Lung (tissue), 12 donors: Measurements from ENCODE around the gene PNMA8C. TPM values are rescaled to one million over a fixed set of nuclear protein-coding genes. Genes with fewer than 3 reads are reported as not detected.

Experiments used
- ATAC-seq: fragments of 200-7000 bp; cut with Tn5 transposase; one replicate; pipeline ENCODE4 v1.9.1; 2020; ENCODE audit warnings: moderate number of reproducible peaks; ENCODE audit not compliant: insufficient read depth, low FRiP score
- DNase-seq, 3 donors: peaks; one replicate each; pipeline ENCODE4 v3.0.0-alpha.2; 2013 to 2017
- H3K27ac ChIP-seq, 2 donors: one replicate each; pipeline ENCODE4 v1.5.1; 2013; ENCODE audit warnings: mild to moderate bottlenecking in 2 of 2, moderate library complexity in 2 of 2, control low read depth in 1 of 2, inconsistent platforms in 1 of 2, low read depth in 1 of 2, low read length in 1 of 2
- H3K27me3 ChIP-seq, 3 donors: one replicate each; pipeline ENCODE4 v1.5.1; 2013; ENCODE audit warnings: low read length in 2 of 3; ENCODE audit not compliant: control insufficient read depth in 3 of 3, insufficient read depth in 3 of 3
- H3K36me3 ChIP-seq, 4 donors: one replicate each; pipeline ENCODE4 v1.5.1; 2013; ENCODE audit warnings: low read length in 4 of 4, mild to moderate bottlenecking in 1 of 4, moderate library complexity in 1 of 4; ENCODE audit not compliant: control insufficient read depth in 4 of 4, insufficient read depth in 4 of 4
- H3K4me1 ChIP-seq, 5 donors: one replicate each; pipeline ENCODE4 v1.5.1; 2013; ENCODE audit warnings: low read length in 5 of 5, mild to moderate bottlenecking in 2 of 5, moderate library complexity in 1 of 5; ENCODE audit not compliant: control insufficient read depth in 5 of 5, insufficient read depth in 5 of 5
- H3K4me3 ChIP-seq: one replicate; pipeline ENCODE4 v1.5.1; 2013; ENCODE audit warnings: mild to moderate bottlenecking, control low read depth, moderate library complexity
- H3K9ac ChIP-seq, 2 donors: one replicate each; pipeline ENCODE4 v1.5.1; 2013; ENCODE audit warnings: low read length in 2 of 2, control low read depth in 1 of 2; ENCODE audit not compliant: insufficient read depth in 1 of 2
- H3K9me3 ChIP-seq, 4 donors: one replicate each; pipeline ENCODE4 v1.5.1; 2013; ENCODE audit warnings: low read length in 3 of 4, mild to moderate bottlenecking in 1 of 4, moderate library complexity in 1 of 4; ENCODE audit not compliant: control insufficient read depth in 4 of 4, insufficient read depth in 3 of 4
- whole genome bisulfite sequencing, 2 donors: extraction: QIAGEN DNeasy Blood & Tissue Kit; methylation state at CpG; one replicate each; pipeline ENCODE4 v1.1.7; 2013; 5-methylcytosine and 5-hydroxymethylcytosine counted together
- polyA plus RNA-seq, 2 donors: library from polyadenylated mRNA; stranded (reverse); fragments of 200-250 nt; gene quantifications; one replicate each; pipeline ENCODE4 v1.2.1, GENCODE V29; 2013
- total RNA-seq, 2 donors: library from RNA; depleted of rRNA in 1 of 2; stranded (reverse); fragments of >200 nt in 1 of 2; gene quantifications; one replicate each; pipeline ENCODE4 v1.2.1, GENCODE V29; 2014 to 2021
- TF ChIP-seq, protein P1 (sequence below): IDR thresholded peaks from 2 replicates; pipeline ENCODE4 v1.5.1; 2012; ENCODE audit warnings: mild to moderate bottlenecking; ENCODE audit errors: control extremely low read depth, extremely low read depth
- donor health status: control.
- donor health status: control.
- donor health status: Bipolar disorder and iron deficiency.
- donor health status: healthy.
- donor health status: DM: yes; HTN: yes; CAD: no.

PNMA8C gene
- total and polyA plus RNA-seq, 4 donors: 0.04 to 1.2 (median 0.47) TPM

DNA sequence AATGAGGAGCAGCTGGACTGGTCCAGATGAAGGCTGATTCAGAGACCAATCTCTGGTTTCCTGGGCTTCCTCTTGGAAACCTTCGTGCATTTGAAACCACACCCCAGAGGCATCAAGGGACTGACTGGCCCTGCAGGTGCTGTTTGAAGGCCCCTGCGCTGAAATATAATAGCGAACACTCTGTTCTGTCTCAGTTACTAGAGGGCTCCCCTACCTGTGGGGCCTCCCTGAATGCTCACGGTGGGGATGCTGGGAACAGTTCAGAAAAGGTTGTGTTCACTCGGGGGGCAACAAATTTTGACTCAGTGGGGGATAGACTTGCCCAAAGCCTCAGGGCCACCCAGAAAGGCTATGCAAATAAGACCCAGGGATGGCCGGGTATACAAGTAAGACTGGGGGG, 21.8 kb downstream of the PNMA8C start:
- no peak for ATAC-seq
- Histone ChIP-seq H3K4me1 (peaks cover 0 to 54% (median 20%) of the 10 kb centered on the region in 5 donors), H3K9ac (no peak overlapping the region), H3K27me3 (no peaks in the 10 kb centered on the region), H3K27ac (no peak overlapping the region), H3K9me3 (peaks cover 0 to 4% (median 0%) of the 10 kb centered on the region in 4 donors), H3K4me3 (no peak overlapping the region), H3K36me3 (peaks cover 0 to 13% (median 2%) of the 10 kb centered on the region in 4 donors)
- DNase-seq: peak in 1 of 3 donors; percentile 39
- WGBS, 2 donors: 11 to 12% methylated on average over 6 of the region's 6 CpGs
- TF ChIP-seq, protein P1, sequence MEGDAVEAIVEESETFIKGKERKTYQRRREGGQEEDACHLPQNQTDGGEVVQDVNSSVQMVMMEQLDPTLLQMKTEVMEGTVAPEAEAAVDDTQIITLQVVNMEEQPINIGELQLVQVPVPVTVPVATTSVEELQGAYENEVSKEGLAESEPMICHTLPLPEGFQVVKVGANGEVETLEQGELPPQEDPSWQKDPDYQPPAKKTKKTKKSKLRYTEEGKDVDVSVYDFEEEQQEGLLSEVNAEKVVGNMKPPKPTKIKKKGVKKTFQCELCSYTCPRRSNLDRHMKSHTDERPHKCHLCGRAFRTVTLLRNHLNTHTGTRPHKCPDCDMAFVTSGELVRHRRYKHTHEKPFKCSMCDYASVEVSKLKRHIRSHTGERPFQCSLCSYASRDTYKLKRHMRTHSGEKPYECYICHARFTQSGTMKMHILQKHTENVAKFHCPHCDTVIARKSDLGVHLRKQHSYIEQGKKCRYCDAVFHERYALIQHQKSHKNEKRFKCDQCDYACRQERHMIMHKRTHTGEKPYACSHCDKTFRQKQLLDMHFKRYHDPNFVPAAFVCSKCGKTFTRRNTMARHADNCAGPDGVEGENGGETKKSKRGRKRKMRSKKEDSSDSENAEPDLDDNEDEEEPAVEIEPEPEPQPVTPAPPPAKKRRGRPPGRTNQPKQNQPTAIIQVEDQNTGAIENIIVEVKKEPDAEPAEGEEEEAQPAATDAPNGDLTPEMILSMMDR: no peak

DNA sequence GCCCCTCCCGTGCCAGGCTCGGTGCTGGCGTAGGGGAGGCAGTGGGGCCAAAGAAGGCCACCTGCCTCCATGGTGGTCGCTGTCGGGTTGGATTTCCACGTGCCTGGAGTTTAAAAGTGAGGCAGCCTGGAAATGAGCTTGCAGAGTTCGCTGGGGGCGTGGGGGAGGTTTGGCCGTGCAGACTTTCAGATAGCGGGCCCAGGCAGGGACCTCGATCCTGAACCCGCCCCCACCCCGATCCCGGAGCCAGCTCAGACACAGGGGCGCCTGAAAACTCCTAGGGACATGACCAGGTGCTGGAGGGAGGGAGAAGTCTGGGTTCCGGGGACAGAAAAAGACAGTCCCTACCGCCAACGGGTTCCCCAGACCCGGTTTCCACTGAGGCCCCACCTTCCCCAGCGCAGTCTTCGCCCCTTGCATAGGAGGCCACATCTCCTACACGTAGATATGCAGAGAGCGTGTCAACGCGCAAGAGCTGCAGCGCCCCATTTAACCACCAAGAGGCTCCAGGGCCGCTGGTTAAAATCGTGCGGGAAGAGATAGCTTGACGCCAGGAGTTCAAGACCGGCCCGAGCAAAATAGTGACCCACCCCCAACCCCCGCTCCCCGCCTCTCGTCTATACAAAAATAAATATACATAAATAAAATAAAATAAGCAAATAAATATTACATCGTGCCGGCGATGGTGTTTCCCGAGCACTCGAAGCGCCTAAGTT, 23.8 kb downstream of the PNMA8C start:
- H3K4me3 ChIP-seq: peak overlapping the region; percentile 2
- 18 to 20% methylated on average over 41 of the region's 41 CpGs for WGBS, 2 donors
- no peak overlapping the region for H3K27ac ChIP-seq
- no peak for ATAC-seq
- H3K9me3 ChIP-seq: peaks cover 0 to 4% (median 0%) of the 10 kb centered on the region in 4 donors
- TF ChIP-seq, protein P1: no peak
- DNase-seq: peak; percentile 65 to 72 (median 72)
- H3K4me1 ChIP-seq: peaks cover 0 to 35% (median 13%) of the 10 kb centered on the region in 5 donors
- no peaks in the 10 kb centered on the region for H3K27me3 ChIP-seq
- peaks cover 0 to under 1% (median 0%) of the 10 kb centered on the region in 4 donors for H3K36me3 ChIP-seq
- H3K9ac ChIP-seq: peak overlapping the region in 1 of 2 donors; percentile 13

DNA sequence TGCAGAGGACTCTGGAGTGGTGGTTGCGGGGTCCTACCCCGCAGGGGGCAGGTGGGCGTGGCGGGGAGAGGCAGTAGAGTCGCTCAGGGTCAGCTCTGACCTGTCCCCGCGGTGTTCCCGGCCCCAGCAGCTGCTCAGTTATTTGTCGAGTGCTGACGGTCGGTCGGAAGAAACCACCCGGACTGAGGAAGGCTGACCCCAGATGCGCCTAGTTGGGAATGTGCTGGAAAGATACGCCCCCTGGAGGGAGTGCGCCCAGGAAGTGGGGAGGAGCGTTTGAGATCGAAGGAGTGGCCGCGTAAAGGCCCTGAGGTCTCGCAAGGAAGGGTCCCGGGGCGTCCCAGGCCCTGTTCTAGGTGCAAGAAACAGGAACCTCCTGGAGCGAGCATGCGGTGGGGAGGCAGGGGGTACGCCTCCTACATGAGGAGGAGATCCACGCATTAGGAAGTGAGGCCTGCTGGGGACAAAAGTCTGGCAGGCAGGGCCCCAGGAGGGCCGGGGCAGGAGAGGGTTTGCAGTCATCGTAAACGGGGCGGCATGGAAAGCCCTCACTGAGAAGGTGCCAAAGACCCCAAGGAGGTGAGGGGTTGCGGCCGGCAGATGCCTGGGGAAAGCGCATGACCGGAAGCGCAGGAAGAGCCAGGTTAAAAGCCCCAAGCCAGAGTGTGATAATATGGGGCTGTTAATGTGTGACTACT, 24.5 kb downstream of the PNMA8C start:
- peaks cover 0 to 4% (median 0%) of the 10 kb centered on the region in 4 donors for H3K9me3 ChIP-seq
- DNase-seq: peak; percentile 79 to 82 (median 80)
- ATAC-seq: peak; percentile 23
- WGBS, 2 donors: 1 to 4% methylated on average over 36 of the region's 36 CpGs
- no peaks in the 10 kb centered on the region for H3K36me3 ChIP-seq
- no peaks in the 10 kb centered on the region for H3K27me3 ChIP-seq
- TF ChIP-seq, protein P1: no peak
- peak overlapping the region in 1 of 2 donors; percentile 63 for H3K27ac ChIP-seq
- peaks cover 0 to 35% (median 12%) of the 10 kb centered on the region in 5 donors for H3K4me1 ChIP-seq
- peak overlapping the region; percentile 22 for H3K4me3 ChIP-seq
- H3K9ac ChIP-seq: peak overlapping the region in 1 of 2 donors; percentile 42
